Activated naive CD4-positive, alpha-beta T cell treated with anti-CD3 and anti-CD28 coated beads, Interleukin-2, amount 50 U/mL, for 24 hours (primary cell): ENCODE data around the gene LPP.

ENCODE experiments used
- H3K27ac Mint-ChIP-seq: one replicate; pipeline ENCODE4 v1.8.0; 2021; ENCODE audit warnings: mild to moderate bottlenecking, mixed read lengths
- H3K27me3 Mint-ChIP-seq: one replicate; pipeline ENCODE4 v1.8.0; 2021; ENCODE audit warnings: mixed read lengths
- H3K36me3 Mint-ChIP-seq: one replicate; pipeline ENCODE4 v1.8.0; 2021; ENCODE audit warnings: mixed read lengths
- H3K4me1 Mint-ChIP-seq: one replicate; pipeline ENCODE4 v1.8.0; 2021; ENCODE audit warnings: mixed read lengths
- H3K4me3 Mint-ChIP-seq: one replicate; pipeline ENCODE4 v1.8.0; 2021; ENCODE audit warnings: mild to moderate bottlenecking, mixed read lengths
- H3K9me3 Mint-ChIP-seq: one replicate; pipeline ENCODE4 v1.8.0; 2021; ENCODE audit warnings: mixed read lengths

The LPP gene

GRCh38 chr3:188889054-188889491 lies 735.1 kb downstream of the LPP start:
- Mint-ChIP-seq H3K27ac (no peak overlapping the region), H3K36me3 (peaks cover 7% of the 10 kb centered on the region), H3K9me3 (no peaks in the 10 kb centered on the region), H3K4me1 (no peaks in the 10 kb centered on the region), H3K27me3 (no peaks in the 10 kb centered on the region), H3K4me3 (no peak overlapping the region)

- H3K4me3 Mint-ChIP-seq: no peak overlapping the region
- peaks cover 5% of the 10 kb centered on the region for H3K36me3 Mint-ChIP-seq
- H3K27me3 Mint-ChIP-seq: no peaks in the 10 kb centered on the region
- H3K9me3 Mint-ChIP-seq: no peaks in the 10 kb centered on the region
- no peak overlapping the region for H3K27ac Mint-ChIP-seq
- H3K4me1 Mint-ChIP-seq: no peaks in the 10 kb centered on the region
Observed at GRCh38 chr3:188890572-188891270, 736.8 kb downstream of the LPP start.

- Mint-ChIP-seq H3K9me3 (no peaks in the 10 kb centered on the region), H3K36me3 (no peaks in the 10 kb centered on the region), H3K27me3 (no peaks in the 10 kb centered on the region), H3K27ac (no peak overlapping the region), H3K4me3 (no peak overlapping the region), H3K4me1 (peaks cover 6% of the 10 kb centered on the region)
Observed at GRCh38 chr3:188899881-188900280, 745.9 kb downstream of the LPP start.

GRCh38 chr3:188900421-188900951 lies 746.5 kb downstream of the LPP start:
- no peak overlapping the region for H3K4me3 Mint-ChIP-seq
- H3K27ac Mint-ChIP-seq: no peak overlapping the region
- peaks cover 3% of the 10 kb centered on the region for H3K36me3 Mint-ChIP-seq
- H3K9me3 Mint-ChIP-seq: no peaks in the 10 kb centered on the region
- peaks cover 6% of the 10 kb centered on the region for H3K4me1 Mint-ChIP-seq
- H3K27me3 Mint-ChIP-seq: no peaks in the 10 kb centered on the region

- H3K36me3 Mint-ChIP-seq: peaks cover 3% of the 10 kb centered on the region
- H3K27ac Mint-ChIP-seq: no peak overlapping the region
Observed at GRCh38 chr3:188901126-188901525, 747.2 kb downstream of the LPP start.

GRCh38 chr3:188901671-188902287 lies 747.8 kb downstream of the LPP start:
- Mint-ChIP-seq H3K36me3 (peaks cover 3% of the 10 kb centered on the region), H3K4me1 (peaks cover 6% of the 10 kb centered on the region)

More at GRCh38 chr3:188901126-188901525, 747.2 kb downstream of the LPP start:
- H3K27me3 Mint-ChIP-seq: no peaks in the 10 kb centered on the region
- H3K4me3 Mint-ChIP-seq: no peak overlapping the region
- H3K4me1 Mint-ChIP-seq: peaks cover 6% of the 10 kb centered on the region
- H3K9me3 Mint-ChIP-seq: no peaks in the 10 kb centered on the region

GRCh38 chr3:188904670-188905069 lies 750.7 kb downstream of the LPP start:
- Mint-ChIP-seq H3K27ac (no peak overlapping the region), H3K27me3 (no peaks in the 10 kb centered on the region), H3K9me3 (no peaks in the 10 kb centered on the region), H3K4me1 (peaks cover 6% of the 10 kb centered on the region), H3K36me3 (peaks cover 3% of the 10 kb centered on the region), H3K4me3 (no peak overlapping the region)

More at GRCh38 chr3:188901671-188902287, 747.8 kb downstream of the LPP start:
- Mint-ChIP-seq H3K4me3 (no peak overlapping the region), H3K27me3 (no peaks in the 10 kb centered on the region), H3K27ac (no peak overlapping the region), H3K9me3 (no peaks in the 10 kb centered on the region)

GRCh38 chr3:188905547-188905946 lies 751.6 kb downstream of the LPP start:
- no peak overlapping the region for H3K4me3 Mint-ChIP-seq
- H3K36me3 Mint-ChIP-seq: peaks cover 3% of the 10 kb centered on the region
- H3K27ac Mint-ChIP-seq: no peak overlapping the region
- H3K4me1 Mint-ChIP-seq: peaks cover 2% of the 10 kb centered on the region
- no peaks in the 10 kb centered on the region for H3K27me3 Mint-ChIP-seq
- no peaks in the 10 kb centered on the region for H3K9me3 Mint-ChIP-seq

GRCh38 chr3:188906236-188906635 lies 752.3 kb downstream of the LPP start:
- no peaks in the 10 kb centered on the region for H3K27me3 Mint-ChIP-seq
- no peak overlapping the region for H3K4me3 Mint-ChIP-seq
- no peaks in the 10 kb centered on the region for H3K9me3 Mint-ChIP-seq
- H3K27ac Mint-ChIP-seq: no peak overlapping the region
- peaks cover 3% of the 10 kb centered on the region for H3K36me3 Mint-ChIP-seq
- no peaks in the 10 kb centered on the region for H3K4me1 Mint-ChIP-seq

- no peaks in the 10 kb centered on the region for H3K27me3 Mint-ChIP-seq
- H3K9me3 Mint-ChIP-seq: no peaks in the 10 kb centered on the region
- H3K4me3 Mint-ChIP-seq: no peak overlapping the region
- H3K4me1 Mint-ChIP-seq: no peaks in the 10 kb centered on the region
- peaks cover 3% of the 10 kb centered on the region for H3K36me3 Mint-ChIP-seq
- H3K27ac Mint-ChIP-seq: peak overlapping the region; percentile 33
Observed at GRCh38 chr3:188908002-188908850, 754.3 kb downstream of the LPP start.

GRCh38 chr3:188911026-188911850 lies 757.3 kb downstream of the LPP start:
- Mint-ChIP-seq H3K4me3 (no peak overlapping the region), H3K27ac (no peak overlapping the region), H3K36me3 (no peaks in the 10 kb centered on the region), H3K9me3 (no peaks in the 10 kb centered on the region), H3K27me3 (no peaks in the 10 kb centered on the region), H3K4me1 (peaks cover 21% of the 10 kb centered on the region)

GRCh38 chr3:188913084-188913483 lies 759.1 kb downstream of the LPP start:
- H3K9me3 Mint-ChIP-seq: peaks cover 4% of the 10 kb centered on the region
- peaks cover 2% of the 10 kb centered on the region for H3K36me3 Mint-ChIP-seq
- H3K27ac Mint-ChIP-seq: no peak overlapping the region
- peaks cover 39% of the 10 kb centered on the region for H3K4me1 Mint-ChIP-seq
- H3K27me3 Mint-ChIP-seq: no peaks in the 10 kb centered on the region
- H3K4me3 Mint-ChIP-seq: no peak overlapping the region

- H3K4me1 Mint-ChIP-seq: peaks cover 48% of the 10 kb centered on the region
- peaks cover 4% of the 10 kb centered on the region for H3K9me3 Mint-ChIP-seq
- no peaks in the 10 kb centered on the region for H3K27me3 Mint-ChIP-seq
- peak overlapping the region; percentile 9 for H3K4me3 Mint-ChIP-seq
- peaks cover 2% of the 10 kb centered on the region for H3K36me3 Mint-ChIP-seq
- peak overlapping the region; percentile 93 for H3K27ac Mint-ChIP-seq
Observed at GRCh38 chr3:188914552-188914951, 760.6 kb downstream of the LPP start.

GRCh38 chr3:188915127-188915526 lies 761.2 kb downstream of the LPP start:
- peak overlapping the region; percentile 93 for H3K27ac Mint-ChIP-seq
- no peak overlapping the region for H3K4me3 Mint-ChIP-seq

GRCh38 chr3:188916934-188917401 lies 763.0 kb downstream of the LPP start:
- Mint-ChIP-seq H3K36me3 (peaks cover 2% of the 10 kb centered on the region), H3K4me3 (peak overlapping the region; percentile 77), H3K9me3 (peaks cover 4% of the 10 kb centered on the region), H3K27me3 (no peaks in the 10 kb centered on the region), H3K4me1 (peaks cover 48% of the 10 kb centered on the region), H3K27ac (peak overlapping the region; percentile 89)

More at GRCh38 chr3:188915127-188915526, 761.2 kb downstream of the LPP start:
- Mint-ChIP-seq H3K4me1 (peaks cover 48% of the 10 kb centered on the region), H3K9me3 (peaks cover 4% of the 10 kb centered on the region), H3K27me3 (no peaks in the 10 kb centered on the region), H3K36me3 (peaks cover 2% of the 10 kb centered on the region)
